HepG2 (cell line): ENCODE data around the gene INHA. TPM values are rescaled to one million over a fixed set of nuclear protein-coding genes. Genes with fewer than 3 reads are reported as not detected.

ENCODE experiments used
- AHDC1 ChIP-seq: sonication (generic); formaldehyde crosslinking; IDR thresholded peaks from 2 replicates; pipeline ENCODE4 v1.5.1; 2020; ENCODE audit warnings: mild to moderate bottlenecking, missing genetic modification reagents, borderline replicate concordance
- CAMTA2 ChIP-seq: sonication (generic); formaldehyde crosslinking; IDR thresholded peaks from 2 replicates; pipeline ENCODE4 v1.4.0; 2020; ENCODE audit warnings: mild to moderate bottlenecking, missing genetic modification reagents, borderline replicate concordance
- CEBPB ChIP-seq: IDR thresholded peaks from 2 replicates; pipeline ENCODE4 v1.6.1; 2011; ENCODE audit warnings: low read depth, low read length, improper control_type of control experiment, borderline replicate concordance
- DRAP1 ChIP-seq: IDR thresholded peaks from 2 replicates; pipeline ENCODE4 v1.6.1; 2016; ENCODE audit warnings: missing genetic modification reagents, missing compliant biosample characterization
- ETV5 ChIP-seq: IDR thresholded peaks from 2 replicates; pipeline ENCODE4 v1.6.1; 2018; ENCODE audit warnings: missing biosample characterization, missing genetic modification reagents, inconsistent platforms, borderline replicate concordance
- HNF1B ChIP-seq: sonication (generic); formaldehyde crosslinking; IDR thresholded peaks from 2 replicates; pipeline ENCODE4 v1.5.1; 2020; ENCODE audit warnings: mild to moderate bottlenecking, moderate library complexity, missing genetic modification reagents
- HOXA3 ChIP-seq: sonication (generic); formaldehyde crosslinking; IDR thresholded peaks from 2 replicates; pipeline ENCODE4 v1.5.0; 2020; ENCODE audit warnings: missing genetic modification reagents
- KLF11 ChIP-seq: IDR thresholded peaks from 2 replicates; pipeline ENCODE4 v1.6.1; 2016; ENCODE audit warnings: missing compliant biosample characterization
- MAF1 ChIP-seq: sonication (generic); formaldehyde crosslinking; IDR thresholded peaks from 2 replicates; pipeline ENCODE4 v1.5.0; 2020; ENCODE audit warnings: missing genetic modification reagents, borderline replicate concordance
- NFATC3 ChIP-seq: sonication (generic); formaldehyde crosslinking; IDR thresholded peaks from 2 replicates; pipeline ENCODE4 v1.5.1; 2020; ENCODE audit warnings: mild to moderate bottlenecking, missing genetic modification reagents
- POLR2G ChIP-seq: fragments of 200-400 bp; formaldehyde crosslinking; IDR thresholded peaks from 2 replicates; pipeline ENCODE4 v1.6.1; 2018; ENCODE audit warnings: mild to moderate bottlenecking, low read depth, low read length, moderate library complexity
- RARA ChIP-seq: IDR thresholded peaks from 2 replicates; pipeline ENCODE4 v1.6.1; 2016; ENCODE audit warnings: missing genetic modification reagents, missing compliant biosample characterization
- RBFOX2 ChIP-seq: fragments of 200-400 bp; formaldehyde crosslinking; IDR thresholded peaks from 2 replicates; pipeline ENCODE4 v1.6.1; 2017; ENCODE audit warnings: low read depth, mild to moderate bottlenecking, low read length
- ZBTB3 ChIP-seq: sonication (generic); formaldehyde crosslinking; IDR thresholded peaks from 2 replicates; pipeline ENCODE4 v1.4.0; 2020; ENCODE audit warnings: low read depth, mild to moderate bottlenecking, moderate library complexity, missing genetic modification reagents, borderline replicate concordance
- ZBTB39 ChIP-seq: sonication (generic); formaldehyde crosslinking; IDR thresholded peaks from 2 replicates; pipeline ENCODE4 v1.5.0; 2020; ENCODE audit warnings: missing genetic modification reagents
- ZNF20 ChIP-seq: sonication (generic); formaldehyde crosslinking; IDR thresholded peaks from 2 replicates; pipeline ENCODE4 v1.4.0; 2020; ENCODE audit warnings: mild to moderate bottlenecking, moderate library complexity, missing genetic modification reagents
- ZNF33A ChIP-seq: sonication (generic); formaldehyde crosslinking; IDR thresholded peaks from 2 replicates; pipeline ENCODE4 v1.5.1; 2020; ENCODE audit warnings: missing genetic modification reagents, mild to moderate bottlenecking, moderate library complexity, borderline replicate concordance
- ZNF672 ChIP-seq: sonication (generic); formaldehyde crosslinking; IDR thresholded peaks from 2 replicates; pipeline ENCODE4 v1.8.1; 2022; ENCODE audit warnings: missing genetic modification reagents
- ZNF746 ChIP-seq: sonication (generic); formaldehyde crosslinking; IDR thresholded peaks from 2 replicates; pipeline ENCODE4 v1.8.0; 2022; ENCODE audit warnings: mild to moderate bottlenecking, missing genetic modification reagents
- polyA plus RNA-seq, 8 experiments: library from polyadenylated mRNA; depleted of rRNA in 3 of 8; stranded (reverse) in 7 of 8; unstranded in 1 of 8; fragments of >200 nt; fragmentation: Illumina TruSeq in 4 of 8; extraction: Trizol in 4 of 8; gene quantifications; 2 replicates each; pipeline versions ENCODE4 v1.2.1 to v1.2.3, GENCODE V29; 2011 to 2016; ENCODE audit warnings: low read depth in 4 of 8, missing spikeins in 1 of 8, mixed read lengths in 1 of 8; ENCODE audit not compliant: insufficient read depth in 1 of 8
- total RNA-seq, 5 experiments: library from RNA; depleted of rRNA; stranded (reverse); fragments of >200 nt; fragmentation: Illumina TruSeq; extraction: Trizol; gene quantifications; 2 replicates each; pipeline ENCODE4 v1.2.3, GENCODE V29; 2016; ENCODE audit warnings: low read depth in 1 of 5

INHA gene
- total and polyA plus RNA-seq, 2 of the 13 experiments (the other 11 are each of a cell fraction or from before 2014, with no cell fraction given): 4.1 to 15.2 TPM

- no peak for TF ChIP-seq AHDC1 (CRISPR knock-in tag)
- peak; percentile 22; the same call in 1 of the 2 replicates for TF ChIP-seq HOXA3 (CRISPR knock-in tag)
- TF ChIP-seq KLF11 (CRISPR knock-in tag): 0 out of 2 replicates have a peak, but pooled peaks have one; percentile 21
- TF ChIP-seq ZNF33A: no peak
- TF ChIP-seq ZBTB3 (CRISPR knock-in tag): no peak
- TF ChIP-seq RBFOX2: peak; percentile 55; the same call in 1 of the 2 replicates
- TF ChIP-seq MAF1: no peak
- TF ChIP-seq RARA: peak; percentile 95
- no peak for TF ChIP-seq NFATC3 (CRISPR knock-in tag)
- no peak for TF ChIP-seq ZBTB39 (CRISPR knock-in tag)
- peak; percentile 43; the same call in 1 of the 2 replicates for TF ChIP-seq DRAP1 (CRISPR knock-in tag)
- TF ChIP-seq ZNF746 (CRISPR knock-in tag): no peak
- TF ChIP-seq ETV5 (CRISPR knock-in tag): peak; percentile 21; the same call in 1 of the 2 replicates
- no peak for TF ChIP-seq ZNF672 (CRISPR knock-in tag)
- TF ChIP-seq POLR2G: peak; percentile 8; the same call in 1 of the 2 replicates
- TF ChIP-seq HNF1B (CRISPR knock-in tag): no peak; the same call in 1 of the 2 replicates
- TF ChIP-seq ZNF20 (CRISPR knock-in tag): no peak
- TF ChIP-seq CAMTA2 (CRISPR knock-in tag): 0 out of 2 replicates have a peak, but pooled peaks have one; percentile 8
- TF ChIP-seq CEBPB: no peak
Observed at GRCh38 chr2:219575566-219576504, 3.7 kb downstream of the INHA start (continued).
